Measurements from ENCODE around the gene PNMA1. TPM values are rescaled to one million over a fixed set of nuclear protein-coding genes. Genes with fewer than 3 reads are reported as not detected.

Gene PNMA1
- total RNA-seq, 2 experiments from 2014 or later, result 6.0 to 14.5 TPM

DNA sequence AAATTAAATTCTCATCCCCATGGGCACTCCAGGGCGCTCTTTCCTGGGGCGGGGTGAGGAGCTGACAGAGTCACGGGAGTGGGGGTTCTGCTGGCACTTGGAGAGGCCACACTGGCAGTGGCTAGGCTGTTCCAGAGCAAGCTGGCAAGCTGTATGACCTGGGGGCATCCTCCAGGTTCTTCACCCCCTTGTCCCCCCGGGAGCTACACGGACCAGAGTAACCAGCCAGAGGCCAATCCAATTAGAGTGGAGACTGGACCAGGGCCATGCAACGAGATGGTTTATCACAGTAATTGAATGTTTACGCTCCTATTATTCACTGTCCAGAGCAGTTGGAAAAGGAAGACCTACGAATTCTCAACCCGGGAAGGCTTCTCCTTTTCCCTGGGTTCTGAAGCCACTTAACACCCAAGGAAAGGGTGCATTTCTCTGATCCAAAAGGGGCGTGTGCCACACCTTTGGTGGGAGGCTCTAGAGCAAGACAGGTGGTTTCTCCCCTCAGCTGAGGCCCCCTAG lies 43.8 kb upstream of the PNMA1 start:
- H3K4me3 ChIP-seq (ENCODE audit: low read depth, low read length, poor library complexity, severe bottlenecking), result peak overlapping the region; percentile 78
- POLR2A ChIA-PET, result interaction anchor here (0.9 to 7.5 kb wide), 4 partner anchors 9 to 30 kb away, joined by 3 to 53 read pairs (median 4); no protein-coding TSS in a partner anchor

GRCh38 chr14:73757381-73757780 lies 43.2 kb upstream of the PNMA1 start:
- TF ChIP-seq EZH2phosphoT487 (IDR thresholded peaks at IDR 0.05; ENCODE audit: borderline replicate concordance, low read depth, low read length), result no peak
- no peak for TF ChIP-seq CTCF (conservative IDR thresholded peaks at IDR 0.05; ENCODE audit: low read length)
- ChIA-PET CTCF (ENCODE audit: unreplicated experiment) (interaction anchor here (1.1 to 2.0 kb wide), 2 partner anchors 14 to 28 kb away, joined by 5 to 10 read pairs; no protein-coding TSS in a partner anchor), POLR2A (interaction anchor here (1.4 to 7.5 kb wide), 2 partner anchors 9 to 14 kb away, joined by 5 to 53 read pairs; no protein-coding TSS in a partner anchor)
- peaks cover 42% of the 10 kb centered on the region for H3K36me3 ChIP-seq (ENCODE audit: insufficient read depth, low read length)
- peaks cover 53% of the 10 kb centered on the region for H4K20me1 ChIP-seq (ENCODE audit: insufficient read depth, low read length)
- intact Hi-C loops (cut with micrococcal nuclease; ENCODE audit: unreplicated experiment), result no loop called here
- peaks cover 77% of the 10 kb centered on the region for H3K4me1 ChIP-seq (ENCODE audit: insufficient read depth, low read length, poor library complexity, severe bottlenecking)
- H3K4me3 ChIP-seq (ENCODE audit: low read depth, low read length, poor library complexity, severe bottlenecking), result peak overlapping the region; percentile 78
- H2AFZ ChIP-seq (ENCODE audit: low read length), result no peak overlapping the region
- no peaks in the 10 kb centered on the region for H3K9me2 ChIP-seq (ENCODE audit: insufficient read depth, low read length)
- no TSS peak for BruUV-seq (replicated peaks)
- no peaks in the 10 kb centered on the region for H3K9me3 ChIP-seq (ENCODE audit: low read length)
- H3K27ac ChIP-seq (ENCODE audit: low read depth, low read length, poor library complexity, severe bottlenecking), result peak overlapping the region; percentile 88
- no peak for DNase-seq (ENCODE audit: low spot score)
- H3K79me2 ChIP-seq (ENCODE audit: insufficient read depth, low read depth, low read length), result peaks cover 94% of the 10 kb centered on the region
- H3K4me2 ChIP-seq (ENCODE audit: low read length), result peak overlapping the region; percentile 99

More for the DNA sequence above, 43.8 kb upstream of the PNMA1 start:
- DNase-seq (ENCODE audit: low spot score), result no peak
- Histone ChIP-seq H3K9me2 (ENCODE audit: insufficient read depth, low read length) (no peaks in the 10 kb centered on the region), H3K4me1 (ENCODE audit: insufficient read depth, low read length, poor library complexity, severe bottlenecking) (peaks cover 77% of the 10 kb centered on the region), H4K20me1 (ENCODE audit: insufficient read depth, low read length) (peaks cover 49% of the 10 kb centered on the region), H3K79me2 (ENCODE audit: insufficient read depth, low read depth, low read length) (peaks cover 94% of the 10 kb centered on the region), H3K36me3 (ENCODE audit: insufficient read depth, low read length) (peaks cover 38% of the 10 kb centered on the region; the same call in 1 of the 2 replicates), H3K27ac (ENCODE audit: low read depth, low read length, poor library complexity, severe bottlenecking) (peak overlapping the region; percentile 88), H3K4me2 (ENCODE audit: low read length) (peak overlapping the region; percentile 99), H2AFZ (ENCODE audit: low read length) (no peak overlapping the region), H3K9me3 (ENCODE audit: low read length) (no peaks in the 10 kb centered on the region)
- CTCF ChIA-PET (ENCODE audit: unreplicated experiment), result interaction anchor here (1.1 to 2.0 kb wide), 3 partner anchors 15 to 29 kb away, joined by 5 to 10 read pairs (median 7); no protein-coding TSS in a partner anchor
- no TSS peak for BruUV-seq (replicated peaks)
- no peak for TF ChIP-seq CTCF (conservative IDR thresholded peaks at IDR 0.05; ENCODE audit: low read length)
- TF ChIP-seq EZH2phosphoT487 (IDR thresholded peaks at IDR 0.05; ENCODE audit: borderline replicate concordance, low read depth, low read length), result no peak
- intact Hi-C loops (cut with micrococcal nuclease; ENCODE audit: unreplicated experiment), result loop anchor here (1.0 kb wide), 2 partner anchors 28 to 30 kb away; no protein-coding TSS in a partner anchor
